HEK293 (cell line): ENCODE data around the gene ADAMTS2.

ENCODE experiments used
- CTCF ChIA-PET: fragments of 350-600 bp; formaldehyde crosslinking; extraction: SDS; loops from one replicate; lab custom pipeline; 2021; ENCODE audit warnings: antibody characterized with exemption; lab: Yijun Ruan, JAX
- POLR2A ChIA-PET: fragments of 300-600 bp; formaldehyde crosslinking; extraction: SDS; loops from one replicate; lab custom pipeline; 2020; ENCODE audit warnings: antibody characterized with exemption, inconsistent platforms; lab: Yijun Ruan, JAX
- H3K27ac ChIP-seq: fragments of 200-500 bp; sonication (Bioruptor generic); 2 replicates; pipeline ENCODE4 v1.5.1; 2014; ENCODE audit warnings: low read depth, low read length, control low read depth, inconsistent platforms; ENCODE audit errors: extremely low read depth
- H3K36me3 ChIP-seq, 2 experiments: fragments of 200-500 bp in 1 of 2; sonication (Bioruptor generic) in 1 of 2; 1 replicate in 1 of 2; 2 replicates in 1 of 2; pipeline ENCODE4 v1.5.1; 2014 to 2017; ENCODE audit warnings: inconsistent platforms in 2 of 2, low read length in 2 of 2; ENCODE audit not compliant: control insufficient read depth in 2 of 2, insufficient read depth in 1 of 2
- H3K4me1 ChIP-seq: fragments of 200-500 bp; sonication (Bioruptor generic); 2 replicates; pipeline ENCODE4 v1.5.1; 2014; ENCODE audit warnings: mild to moderate bottlenecking, low read length, inconsistent platforms; ENCODE audit not compliant: control insufficient read depth, insufficient read depth
- H3K4me3 ChIP-seq: 2 replicates; pipeline ENCODE4 v1.5.1; 2011; ENCODE audit warnings: low read depth, mild to moderate bottlenecking, control low read depth, low read length, moderate library complexity
- H3K9me3 ChIP-seq: fragments of 200-500 bp; sonication (Bioruptor generic); 2 replicates; pipeline ENCODE4 v1.5.1; 2014; ENCODE audit warnings: low read depth, low read length, inconsistent platforms; ENCODE audit not compliant: control insufficient read depth, insufficient read depth
- KLF16 ChIP-seq: fragments of 450-650 bp; formaldehyde crosslinking; IDR thresholded peaks from 2 replicates; pipeline ENCODE4 v1.5.1; 2017; ENCODE audit warnings: missing biosample characterization, missing genetic modification characterization
- MYNN ChIP-seq: fragments of 450-650 bp; formaldehyde crosslinking; IDR thresholded peaks from 2 replicates; pipeline ENCODE4 v1.5.1; 2016; ENCODE audit warnings: missing biosample characterization, missing genetic modification characterization, borderline replicate concordance
- PBX3 ChIP-seq: sonication (generic); formaldehyde crosslinking; IDR thresholded peaks from 2 replicates; pipeline ENCODE4 v1.8.1; 2022; ENCODE audit warnings: mild to moderate bottlenecking, moderate library complexity, missing genetic modification reagents
- PRDM1 ChIP-seq: fragments of 450-650 bp; formaldehyde crosslinking; IDR thresholded peaks from 2 replicates; pipeline ENCODE4; 2016; ENCODE audit warnings: missing biosample characterization, missing genetic modification characterization
- PRDM4 ChIP-seq: fragments of 450-650 bp; formaldehyde crosslinking; IDR thresholded peaks from 2 replicates; pipeline ENCODE4 v1.5.1; 2017; ENCODE audit warnings: missing biosample characterization, missing genetic modification characterization
- REPIN1 ChIP-seq: fragments of 450-650 bp; formaldehyde crosslinking; IDR thresholded peaks from 2 replicates; pipeline ENCODE4 v1.5.1; 2017; ENCODE audit warnings: missing biosample characterization, missing genetic modification characterization, low read depth
- SP7 ChIP-seq: fragments of 450-650 bp; formaldehyde crosslinking; IDR thresholded peaks from 2 replicates; pipeline ENCODE4 v1.5.1; 2016; ENCODE audit warnings: missing biosample characterization, missing genetic modification characterization
- ZBTB44 ChIP-seq: fragments of 450-650 bp; IDR thresholded peaks from 2 replicates; pipeline ENCODE4 v1.5.1; 2018; ENCODE audit warnings: missing biosample characterization, mild to moderate bottlenecking, missing genetic modification characterization
- ZNF155 ChIP-seq: fragments of 450-650 bp; formaldehyde crosslinking; IDR thresholded peaks from 2 replicates; pipeline ENCODE4 v1.5.1; 2016; ENCODE audit warnings: missing biosample characterization, missing genetic modification characterization
- ZNF16 ChIP-seq: fragments of 450-650 bp; formaldehyde crosslinking; IDR thresholded peaks from 2 replicates; pipeline ENCODE4 v1.5.1; 2016; ENCODE audit warnings: low read depth, missing biosample characterization, missing genetic modification characterization
- ZNF2 ChIP-seq: fragments of 450-650 bp; formaldehyde crosslinking; IDR thresholded peaks from 2 replicates; pipeline ENCODE4 v1.5.1; 2016; ENCODE audit warnings: missing biosample characterization, missing genetic modification characterization
- ZNF248 ChIP-seq: fragments of 450-650 bp; formaldehyde crosslinking; IDR thresholded peaks from 2 replicates; pipeline ENCODE4 v1.5.1; 2017; ENCODE audit warnings: missing biosample characterization, missing genetic modification characterization
- ZNF37A ChIP-seq: fragments of 450-650 bp; IDR thresholded peaks from 2 replicates; pipeline ENCODE4 v1.5.1; 2018; ENCODE audit warnings: missing biosample characterization, missing genetic modification characterization
- ZNF391 ChIP-seq: fragments of 450-650 bp; formaldehyde crosslinking; IDR thresholded peaks from 2 replicates; pipeline ENCODE4 v1.5.1; 2016; ENCODE audit warnings: low read depth, missing biosample characterization, missing genetic modification characterization, borderline replicate concordance
- ZNF530 ChIP-seq: fragments of 450-650 bp; formaldehyde crosslinking; IDR thresholded peaks from 2 replicates; pipeline ENCODE4 v1.5.1; 2016; ENCODE audit warnings: low read depth, missing biosample characterization, missing genetic modification characterization
- ZNF580 ChIP-seq: fragments of 450-650 bp; formaldehyde crosslinking; IDR thresholded peaks from 2 replicates; pipeline ENCODE4 v1.5.1; 2016; ENCODE audit warnings: missing biosample characterization, missing genetic modification characterization
- ZNF624 ChIP-seq: fragments of 450-650 bp; formaldehyde crosslinking; IDR thresholded peaks from 2 replicates; pipeline ENCODE4 v1.5.1; 2017; ENCODE audit warnings: missing biosample characterization, missing genetic modification characterization
- ZNF654 ChIP-seq: fragments of 450-650 bp; formaldehyde crosslinking; IDR thresholded peaks from 2 replicates; pipeline ENCODE4 v1.5.1; 2016; ENCODE audit warnings: low read depth, missing biosample characterization, missing genetic modification characterization
- ZNF692 ChIP-seq: fragments of 450-650 bp; formaldehyde crosslinking; IDR thresholded peaks from 2 replicates; pipeline ENCODE4 v1.5.1; 2016; ENCODE audit warnings: missing biosample characterization, missing genetic modification characterization
- ZNF704 ChIP-seq: fragments of 450-650 bp; formaldehyde crosslinking; IDR thresholded peaks from 2 replicates; pipeline ENCODE4 v1.5.1; 2016; ENCODE audit warnings: missing biosample characterization, missing genetic modification characterization
- ZNF76 ChIP-seq: fragments of 450-650 bp; formaldehyde crosslinking; IDR thresholded peaks from 2 replicates; pipeline ENCODE4; 2016; ENCODE audit warnings: low read depth, missing biosample characterization, missing genetic modification characterization, borderline replicate concordance
- ZNF768 ChIP-seq: fragments of 450-650 bp; formaldehyde crosslinking; IDR thresholded peaks from 2 replicates; pipeline ENCODE4 v1.5.1; 2018; ENCODE audit warnings: missing biosample characterization, mild to moderate bottlenecking, missing genetic modification characterization
- ZNF777 ChIP-seq: fragments of 450-650 bp; formaldehyde crosslinking; IDR thresholded peaks from 2 replicates; pipeline ENCODE4 v1.5.1; 2017; ENCODE audit warnings: missing biosample characterization, missing genetic modification characterization, borderline replicate concordance
- ZSCAN23 ChIP-seq: fragments of 450-650 bp; formaldehyde crosslinking; IDR thresholded peaks from 2 replicates; pipeline ENCODE4 v1.5.1; 2016; ENCODE audit warnings: missing biosample characterization, missing genetic modification characterization
- ZSCAN4 ChIP-seq: fragments of 450-650 bp; formaldehyde crosslinking; IDR thresholded peaks from 2 replicates; pipeline ENCODE4 v1.5.1; 2017; ENCODE audit warnings: missing biosample characterization, missing genetic modification characterization

Gene ADAMTS2

GRCh38 chr5:179263391-179264052, 81.7 kb downstream of the ADAMTS2 start (continued):
- TF ChIP-seq ZBTB44 (tag by site-specific recombination) (no peak), SP7 (tag by site-specific recombination) (no peak), MYNN (no peak), REPIN1 (tag by site-specific recombination) (no peak), ZNF37A (no peak), ZNF155 (no peak)

GRCh38 chr5:179262126-179262920, 82.9 kb downstream of the ADAMTS2 start:
- no peaks in the 10 kb centered on the region for H3K9me3 ChIP-seq
- POLR2A ChIA-PET = no interaction called here
- H3K36me3 ChIP-seq = no peaks in the 10 kb centered on the region
- H3K4me3 ChIP-seq = no peak overlapping the region
- TF ChIP-seq ZNF2 (tag by site-specific recombination) = no peak
- TF ChIP-seq ZNF530 (tag by site-specific recombination) = no peak
- TF ChIP-seq ZNF777 (tag by site-specific recombination) = no peak
- TF ChIP-seq ZNF248 (tag by site-specific recombination) = no peak
- TF ChIP-seq KLF16 (tag by site-specific recombination) = no peak
- no peak for TF ChIP-seq PBX3 (CRISPR knock-in tag)
- TF ChIP-seq PRDM1 (tag by site-specific recombination) = no peak
- TF ChIP-seq ZNF391 (tag by site-specific recombination) = no peak
- no peak for TF ChIP-seq ZSCAN4 (tag by site-specific recombination)
- no peak for TF ChIP-seq ZNF16 (tag by site-specific recombination)
- TF ChIP-seq ZNF692 (tag by site-specific recombination) = no peak
- no peak for TF ChIP-seq ZNF768
- no peak for TF ChIP-seq ZNF580
- no peak for TF ChIP-seq ZNF704 (tag by site-specific recombination)
- TF ChIP-seq ZNF624 (tag by site-specific recombination) = no peak
- no peak for TF ChIP-seq PRDM4
- TF ChIP-seq ZNF76 (tag by site-specific recombination) = no peak
- no peak for TF ChIP-seq ZSCAN23 (tag by site-specific recombination)
- TF ChIP-seq ZNF654 = no peak
- H3K4me1 ChIP-seq = no peaks in the 10 kb centered on the region; the same call in 1 of the 2 replicates
- no peak overlapping the region for H3K27ac ChIP-seq
- CTCF ChIA-PET = interaction anchor here (0.5 kb wide), 1 partner anchor 184 kb away, joined by 3 read pairs; no protein-coding TSS in a partner anchor
